K562 (cell line): ENCODE data around the gene ERVH48-1. TPM values are rescaled to one million over a fixed set of nuclear protein-coding genes. Genes with fewer than 3 reads are reported as not detected.

Experiments used
- BDP1 ChIP-seq: IDR thresholded peaks from 3 replicates; pipeline ENCODE4 v1.6.1; 2011; ENCODE audit not compliant: insufficient read length, insufficient read depth
- CREBBP ChIP-seq: IDR thresholded peaks from one replicate; pipeline ENCODE4 v1.6.1; 2012; ENCODE audit warnings: low read depth, mild to moderate bottlenecking, control low read depth, inconsistent platforms, low read length
- ESRRA ChIP-seq: fragments of 450-650 bp; IDR thresholded peaks from 2 replicates; pipeline ENCODE4 v1.6.1; 2014; ENCODE audit warnings: low read depth, mild to moderate bottlenecking, moderate library complexity, borderline replicate concordance
- ETV1 ChIP-seq: fragments of 450-650 bp; conservative IDR thresholded peaks from 2 replicates; pipeline ENCODE4 v1.6.1; 2016; ENCODE audit warnings: missing genetic modification characterization, control low read depth, low read depth, missing compliant biosample characterization
- HIVEP1 ChIP-seq: fragments of 250-450 bp; sonication (Bioruptor Pico); IDR thresholded peaks from 2 replicates; pipeline ENCODE4 v1.4.0; 2020; ENCODE audit warnings: mild to moderate bottlenecking
- ILK ChIP-seq: fragments of 450-650 bp; IDR thresholded peaks from 2 replicates; pipeline ENCODE4 v1.6.1; 2016; ENCODE audit warnings: missing genetic modification characterization, low read depth, mild to moderate bottlenecking, missing compliant biosample characterization, moderate library complexity, borderline replicate concordance
- NBN ChIP-seq: fragments of 450-650 bp; IDR thresholded peaks from 2 replicates; pipeline ENCODE4 v1.6.1; 2016; ENCODE audit warnings: low read depth, mild to moderate bottlenecking
- RBM22 ChIP-seq: fragments of 200-400 bp; formaldehyde crosslinking; IDR thresholded peaks from 2 replicates; pipeline ENCODE4 v1.6.1; 2018; ENCODE audit warnings: low read length, low read depth; ENCODE audit not compliant: poor library complexity, severe bottlenecking
- SREBF2 ChIP-seq: sonication (generic); formaldehyde crosslinking; IDR thresholded peaks from 2 replicates; pipeline ENCODE4 v1.4.0; 2020; ENCODE audit warnings: mild to moderate bottlenecking, missing genetic modification reagents
- TAF1 ChIP-seq: IDR thresholded peaks from 2 replicates; pipeline ENCODE4 v1.6.1; 2011; ENCODE audit warnings: mild to moderate bottlenecking, low read length, moderate library complexity; ENCODE audit not compliant: insufficient read depth, control insufficient read depth, severe bottlenecking; ENCODE audit errors: extremely low read depth
- polyA plus RNA-seq, 8 experiments: library from polyadenylated mRNA; depleted of rRNA in 4 of 8; stranded (reverse) in 5 of 8; unstranded in 3 of 8; fragments of >200 nt; fragmentation: Nextera tagmentation in 2 of 8; fragmentation: Illumina TruSeq in 1 of 8; extraction: Ambion mirVana in 2 of 8; extraction: Trizol in 1 of 8; gene quantifications; 2 replicates each; pipeline versions ENCODE4 v1.2.1 to v1.2.3, GENCODE V29; 2011 to 2014; ENCODE audit warnings: inconsistent platforms in 1 of 8, missing spikeins in 1 of 8
- total RNA-seq, 7 experiments: library from RNA; depleted of rRNA in 6 of 7; stranded (reverse); fragments of >200 nt in 6 of 7; fragmentation: Illumina TruSeq in 2 of 7; extraction: Trizol in 2 of 7; gene quantifications; 2 replicates each; pipeline versions ENCODE4 v1.2.1 to v1.2.3, GENCODE V29; 2011 to 2021; ENCODE audit warnings: low replicate concordance in 1 of 7
- TF ChIP-seq, protein P1 (sequence below): sonication (generic); formaldehyde crosslinking; IDR thresholded peaks from 2 replicates; pipeline ENCODE4 v1.8.1; 2023; ENCODE audit warnings: mild to moderate bottlenecking, missing genetic modification reagents
- TF ChIP-seq, protein P2 (sequence below), 2 experiments: fragments of 200-800 bp in 1 of 2; sonication (Bioruptor generic) in 1 of 2; sonication (generic) in 1 of 2; formaldehyde crosslinking in 1 of 2; IDR thresholded peaks in 1 of 2; conservative IDR thresholded peaks in 1 of 2; 2 replicates each; pipeline versions ENCODE4 v1.5.0 to v1.6.1; 2016 to 2020; ENCODE audit warnings: missing compliant biosample characterization in 1 of 2, missing genetic modification characterization in 1 of 2, missing genetic modification reagents in 1 of 2
- TF ChIP-seq, protein P3 (sequence below): sonication (generic); formaldehyde crosslinking; IDR thresholded peaks from 2 replicates; pipeline ENCODE4 v1.8.0; 2023; ENCODE audit warnings: mild to moderate bottlenecking, missing genetic modification reagents
- TF ChIP-seq, protein P4 (sequence below): sonication (generic); formaldehyde crosslinking; IDR thresholded peaks from 2 replicates; pipeline ENCODE4 v1.4.0; 2020; ENCODE audit warnings: mild to moderate bottlenecking, missing genetic modification reagents
- TF ChIP-seq, protein P5 (sequence below): fragments of 200-800 bp; sonication (Bioruptor generic); IDR thresholded peaks from 2 replicates; pipeline ENCODE4 v1.6.1; 2017; ENCODE audit warnings: missing genetic modification characterization, missing compliant biosample characterization
- TF ChIP-seq, protein P6 (sequence below): fragments of 250-450 bp; sonication (Bioruptor Pico); IDR thresholded peaks from 2 replicates; pipeline ENCODE4 v1.9.0; 2021; ENCODE audit warnings: mild to moderate bottlenecking, inconsistent platforms

ERVH48-1 gene
- total and polyA plus RNA-seq, 9 of the 15 experiments (the other 6 are each of a cell fraction or from before 2014, with no cell fraction given): 0.08 to 0.49 (median 0.16) TPM; not detected in 3

DNA sequence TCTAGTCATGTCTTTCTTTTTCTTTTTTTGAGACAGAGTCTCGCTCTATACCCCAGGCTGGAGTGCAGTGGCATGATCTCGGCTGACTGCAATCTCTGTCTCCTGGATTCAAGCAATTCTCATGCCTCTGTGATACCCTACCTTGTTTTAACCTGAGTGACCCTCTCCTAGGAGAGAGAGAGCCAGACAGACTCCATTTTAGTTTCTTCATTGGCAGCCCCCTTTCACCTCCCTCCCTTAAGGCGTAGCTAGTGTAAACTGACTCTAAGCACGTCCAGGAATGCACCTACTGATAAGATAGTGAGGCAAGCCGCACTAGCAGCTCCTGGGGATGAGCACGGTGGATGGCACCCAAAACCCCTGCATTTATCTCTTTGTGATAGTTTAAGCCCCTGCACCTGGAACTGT is 43.8 kb upstream of the ERVH48-1 start (continued):
- TF ChIP-seq, protein P1, sequence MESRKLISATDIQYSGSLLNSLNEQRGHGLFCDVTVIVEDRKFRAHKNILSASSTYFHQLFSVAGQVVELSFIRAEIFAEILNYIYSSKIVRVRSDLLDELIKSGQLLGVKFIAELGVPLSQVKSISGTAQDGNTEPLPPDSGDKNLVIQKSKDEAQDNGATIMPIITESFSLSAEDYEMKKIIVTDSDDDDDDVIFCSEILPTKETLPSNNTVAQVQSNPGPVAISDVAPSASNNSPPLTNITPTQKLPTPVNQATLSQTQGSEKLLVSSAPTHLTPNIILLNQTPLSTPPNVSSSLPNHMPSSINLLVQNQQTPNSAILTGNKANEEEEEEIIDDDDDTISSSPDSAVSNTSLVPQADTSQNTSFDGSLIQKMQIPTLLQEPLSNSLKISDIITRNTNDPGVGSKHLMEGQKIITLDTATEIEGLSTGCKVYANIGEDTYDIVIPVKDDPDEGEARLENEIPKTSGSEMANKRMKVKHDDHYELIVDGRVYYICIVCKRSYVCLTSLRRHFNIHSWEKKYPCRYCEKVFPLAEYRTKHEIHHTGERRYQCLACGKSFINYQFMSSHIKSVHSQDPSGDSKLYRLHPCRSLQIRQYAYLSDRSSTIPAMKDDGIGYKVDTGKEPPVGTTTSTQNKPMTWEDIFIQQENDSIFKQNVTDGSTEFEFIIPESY (CRISPR knock-in tag): no peak
- TF ChIP-seq, protein P2, sequence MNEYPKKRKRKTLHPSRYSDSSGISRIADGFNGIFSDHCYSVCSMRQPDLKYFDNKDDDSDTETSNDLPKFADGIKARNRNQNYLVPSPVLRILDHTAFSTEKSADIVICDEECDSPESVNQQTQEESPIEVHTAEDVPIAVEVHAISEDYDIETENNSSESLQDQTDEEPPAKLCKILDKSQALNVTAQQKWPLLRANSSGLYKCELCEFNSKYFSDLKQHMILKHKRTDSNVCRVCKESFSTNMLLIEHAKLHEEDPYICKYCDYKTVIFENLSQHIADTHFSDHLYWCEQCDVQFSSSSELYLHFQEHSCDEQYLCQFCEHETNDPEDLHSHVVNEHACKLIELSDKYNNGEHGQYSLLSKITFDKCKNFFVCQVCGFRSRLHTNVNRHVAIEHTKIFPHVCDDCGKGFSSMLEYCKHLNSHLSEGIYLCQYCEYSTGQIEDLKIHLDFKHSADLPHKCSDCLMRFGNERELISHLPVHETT (CRISPR knock-in tag; conservative IDR thresholded peaks at IDR 0.05 in 1 of 2, IDR thresholded peaks at IDR 0.05 in 1 of 2): peak in 1 of 2 experiments; percentile 65; a peak in 1 of 4 replicates
- no peak for TF ChIP-seq HIVEP1
- no peak for TF ChIP-seq ILK (tag)
- TF ChIP-seq RBM22: no peak
- TF ChIP-seq, protein P3, sequence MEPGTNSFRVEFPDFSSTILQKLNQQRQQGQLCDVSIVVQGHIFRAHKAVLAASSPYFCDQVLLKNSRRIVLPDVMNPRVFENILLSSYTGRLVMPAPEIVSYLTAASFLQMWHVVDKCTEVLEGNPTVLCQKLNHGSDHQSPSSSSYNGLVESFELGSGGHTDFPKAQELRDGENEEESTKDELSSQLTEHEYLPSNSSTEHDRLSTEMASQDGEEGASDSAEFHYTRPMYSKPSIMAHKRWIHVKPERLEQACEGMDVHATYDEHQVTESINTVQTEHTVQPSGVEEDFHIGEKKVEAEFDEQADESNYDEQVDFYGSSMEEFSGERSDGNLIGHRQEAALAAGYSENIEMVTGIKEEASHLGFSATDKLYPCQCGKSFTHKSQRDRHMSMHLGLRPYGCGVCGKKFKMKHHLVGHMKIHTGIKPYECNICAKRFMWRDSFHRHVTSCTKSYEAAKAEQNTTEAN (CRISPR knock-in tag): no peak
- TF ChIP-seq BDP1: no peak
- TF ChIP-seq, protein P4, sequence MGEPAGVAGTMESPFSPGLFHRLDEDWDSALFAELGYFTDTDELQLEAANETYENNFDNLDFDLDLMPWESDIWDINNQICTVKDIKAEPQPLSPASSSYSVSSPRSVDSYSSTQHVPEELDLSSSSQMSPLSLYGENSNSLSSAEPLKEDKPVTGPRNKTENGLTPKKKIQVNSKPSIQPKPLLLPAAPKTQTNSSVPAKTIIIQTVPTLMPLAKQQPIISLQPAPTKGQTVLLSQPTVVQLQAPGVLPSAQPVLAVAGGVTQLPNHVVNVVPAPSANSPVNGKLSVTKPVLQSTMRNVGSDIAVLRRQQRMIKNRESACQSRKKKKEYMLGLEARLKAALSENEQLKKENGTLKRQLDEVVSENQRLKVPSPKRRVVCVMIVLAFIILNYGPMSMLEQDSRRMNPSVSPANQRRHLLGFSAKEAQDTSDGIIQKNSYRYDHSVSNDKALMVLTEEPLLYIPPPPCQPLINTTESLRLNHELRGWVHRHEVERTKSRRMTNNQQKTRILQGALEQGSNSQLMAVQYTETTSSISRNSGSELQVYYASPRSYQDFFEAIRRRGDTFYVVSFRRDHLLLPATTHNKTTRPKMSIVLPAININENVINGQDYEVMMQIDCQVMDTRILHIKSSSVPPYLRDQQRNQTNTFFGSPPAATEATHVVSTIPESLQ (CRISPR knock-in tag): no peak
- TF ChIP-seq ESRRA: no peak
- no peak for TF ChIP-seq TAF1
- TF ChIP-seq, protein P5, sequence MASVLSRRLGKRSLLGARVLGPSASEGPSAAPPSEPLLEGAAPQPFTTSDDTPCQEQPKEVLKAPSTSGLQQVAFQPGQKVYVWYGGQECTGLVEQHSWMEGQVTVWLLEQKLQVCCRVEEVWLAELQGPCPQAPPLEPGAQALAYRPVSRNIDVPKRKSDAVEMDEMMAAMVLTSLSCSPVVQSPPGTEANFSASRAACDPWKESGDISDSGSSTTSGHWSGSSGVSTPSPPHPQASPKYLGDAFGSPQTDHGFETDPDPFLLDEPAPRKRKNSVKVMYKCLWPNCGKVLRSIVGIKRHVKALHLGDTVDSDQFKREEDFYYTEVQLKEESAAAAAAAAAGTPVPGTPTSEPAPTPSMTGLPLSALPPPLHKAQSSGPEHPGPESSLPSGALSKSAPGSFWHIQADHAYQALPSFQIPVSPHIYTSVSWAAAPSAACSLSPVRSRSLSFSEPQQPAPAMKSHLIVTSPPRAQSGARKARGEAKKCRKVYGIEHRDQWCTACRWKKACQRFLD (CRISPR knock-in tag): 0 out of 2 replicates have a peak, but pooled peaks have one; percentile 37
- TF ChIP-seq SREBF2 (CRISPR knock-in tag): no peak
- no peak for TF ChIP-seq CREBBP
- TF ChIP-seq, protein P6, sequence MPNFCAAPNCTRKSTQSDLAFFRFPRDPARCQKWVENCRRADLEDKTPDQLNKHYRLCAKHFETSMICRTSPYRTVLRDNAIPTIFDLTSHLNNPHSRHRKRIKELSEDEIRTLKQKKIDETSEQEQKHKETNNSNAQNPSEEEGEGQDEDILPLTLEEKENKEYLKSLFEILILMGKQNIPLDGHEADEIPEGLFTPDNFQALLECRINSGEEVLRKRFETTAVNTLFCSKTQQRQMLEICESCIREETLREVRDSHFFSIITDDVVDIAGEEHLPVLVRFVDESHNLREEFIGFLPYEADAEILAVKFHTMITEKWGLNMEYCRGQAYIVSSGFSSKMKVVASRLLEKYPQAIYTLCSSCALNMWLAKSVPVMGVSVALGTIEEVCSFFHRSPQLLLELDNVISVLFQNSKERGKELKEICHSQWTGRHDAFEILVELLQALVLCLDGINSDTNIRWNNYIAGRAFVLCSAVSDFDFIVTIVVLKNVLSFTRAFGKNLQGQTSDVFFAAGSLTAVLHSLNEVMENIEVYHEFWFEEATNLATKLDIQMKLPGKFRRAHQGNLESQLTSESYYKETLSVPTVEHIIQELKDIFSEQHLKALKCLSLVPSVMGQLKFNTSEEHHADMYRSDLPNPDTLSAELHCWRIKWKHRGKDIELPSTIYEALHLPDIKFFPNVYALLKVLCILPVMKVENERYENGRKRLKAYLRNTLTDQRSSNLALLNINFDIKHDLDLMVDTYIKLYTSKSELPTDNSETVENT (CRISPR knock-in tag): no peak
- TF ChIP-seq ETV1: no peak
- no peak for TF ChIP-seq NBN
